ENCODE data around the gene THRAP3. TPM values are rescaled to one million over a fixed set of nuclear protein-coding genes. Genes with fewer than 3 reads are reported as not detected.
A peak's percentile ranks its signal among the peaks of the same experiment; 100 is the strongest.

Gene THRAP3
- total and polyA plus RNA-seq, 2 experiments from 2014 or later: 127 to 161 TPM

GRCh38 chr1:36222481-36223380 lies 1.5 kb upstream of the THRAP3 start:
- ATAC-seq (no peak), DNase-seq (ENCODE audit: low spot score) (peak; percentile 32)
- peaks cover 32% of the 10 kb centered on the region for H3K79me2 ChIP-seq (replicated peaks; ENCODE audit: insufficient read depth)
- Mint-ChIP-seq H3K27me3 (ENCODE audit: insufficient read depth, low read depth, poor library complexity) (no peaks in the 10 kb centered on the region), H3K4me3 (peak overlapping the region; percentile 100), H3K4me1 (peaks cover 22% of the 10 kb centered on the region), H3K27ac (peak overlapping the region; percentile 99), H3K36me3 (ENCODE audit: low read depth) (peaks cover 26% of the 10 kb centered on the region), H3K9me3 (no peaks in the 10 kb centered on the region)
- H3F3A ChIP-seq (replicated peaks; ENCODE audit: low read depth): 0 out of 2 replicates have a peak, but pooled peaks cover 5% of the 10 kb centered on the region
- no peaks in the 10 kb centered on the region for H3K36me3 ChIP-seq (ENCODE audit: insufficient read depth)
- H3K4me2 ChIP-seq: peak overlapping the region; percentile 79
- H2AFZ ChIP-seq: peak overlapping the region; percentile 61; the same call in 1 of the 2 replicates
- peak overlapping the region; percentile 99 for H3K27ac ChIP-seq (ENCODE audit: low read depth)
- H3K27me3 ChIP-seq (ENCODE audit: insufficient read depth): no peaks in the 10 kb centered on the region
- peak overlapping the region; percentile 58 for H3K4me3 ChIP-seq
- peaks cover 12% of the 10 kb centered on the region for H3K4me1 ChIP-seq (ENCODE audit: insufficient read depth)
- H3K9me2 ChIP-seq (ENCODE audit: insufficient read depth): no peaks in the 10 kb centered on the region
- H4K20me1 ChIP-seq (replicated peaks; ENCODE audit: insufficient read depth): peaks cover 28% of the 10 kb centered on the region
- no peak for TF ChIP-seq JUNB (IDR thresholded peaks at IDR 0.05; ENCODE audit: unreplicated experiment)
- TF ChIP-seq CREB1 (CRISPR knock-in tag; IDR thresholded peaks at IDR 0.05; ENCODE audit: low read depth): no peak

DNA sequence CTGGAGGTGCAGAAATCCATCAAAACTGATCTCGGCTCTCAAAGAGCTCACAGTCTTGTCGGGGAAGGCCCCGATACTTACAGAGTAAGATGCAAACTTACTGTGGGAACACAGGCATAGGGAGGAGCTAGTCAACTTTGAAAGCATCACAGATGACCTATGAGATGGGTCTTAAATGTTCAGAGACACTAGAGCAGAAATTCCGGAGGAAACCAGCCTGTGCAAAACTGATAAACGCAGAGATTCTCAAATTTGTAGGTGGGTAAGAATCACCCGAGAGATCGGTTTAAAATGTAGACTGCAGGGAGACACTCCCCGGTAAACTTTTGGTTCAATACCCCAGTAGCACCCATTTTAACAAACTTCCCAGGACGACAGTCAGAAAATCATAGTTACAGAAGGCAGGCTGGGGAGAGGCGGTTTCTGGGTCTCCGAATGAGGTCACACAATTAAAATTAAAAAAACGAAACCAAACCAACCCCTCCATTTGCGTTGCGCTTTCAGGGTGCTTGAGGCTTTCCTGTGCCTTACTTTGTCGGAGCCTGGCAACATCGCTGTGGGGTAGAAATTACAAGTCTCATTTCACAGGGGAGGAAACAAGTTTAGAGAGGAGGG lies 755 bp upstream of the THRAP3 start:
- Histone ChIP-seq H3F3A (replicated peaks; ENCODE audit: low read depth) (0 out of 2 replicates have a peak, but pooled peaks cover 5% of the 10 kb centered on the region), H3K4me1 (ENCODE audit: insufficient read depth) (peaks cover 12% of the 10 kb centered on the region), H3K79me2 (replicated peaks; ENCODE audit: insufficient read depth) (peaks cover 40% of the 10 kb centered on the region), H3K4me3 (peak overlapping the region; percentile 58), H3K27me3 (ENCODE audit: insufficient read depth) (no peaks in the 10 kb centered on the region), H3K27ac (ENCODE audit: low read depth) (peak overlapping the region; percentile 99), H3K36me3 (ENCODE audit: insufficient read depth) (no peaks in the 10 kb centered on the region), H3K4me2 (peak overlapping the region; percentile 79), H4K20me1 (replicated peaks; ENCODE audit: insufficient read depth) (peaks cover 35% of the 10 kb centered on the region), H2AFZ (peak overlapping the region; percentile 61; the same call in 1 of the 2 replicates), H3K9me2 (ENCODE audit: insufficient read depth) (no peaks in the 10 kb centered on the region)
- ATAC-seq (peak; percentile 11), DNase-seq (ENCODE audit: low spot score) (peak; percentile 63)
- peaks cover 2% of the 10 kb centered on the region for H3K27me3 Mint-ChIP-seq (ENCODE audit: insufficient read depth, low read depth, poor library complexity)
- peak overlapping the region; percentile 100 for H3K4me3 Mint-ChIP-seq
- peak overlapping the region; percentile 99 for H3K27ac Mint-ChIP-seq
- no peaks in the 10 kb centered on the region for H3K9me3 Mint-ChIP-seq
- TF ChIP-seq STAT1 (IDR thresholded peaks at IDR 0.05; ENCODE audit: unreplicated experiment) (no peak), CTCF (conservative IDR thresholded peaks at IDR 0.05; ENCODE audit: low read depth in 2 of 2) (no peak), CREB1 (CRISPR knock-in tag; IDR thresholded peaks at IDR 0.05; ENCODE audit: low read depth) (no peak), ZNF114 (CRISPR knock-in tag; IDR thresholded peaks at IDR 0.05) (no peak), NANOG (IDR thresholded peaks at IDR 0.05; ENCODE audit: borderline replicate concordance) (no peak)
- H3K4me1 Mint-ChIP-seq: peaks cover 22% of the 10 kb centered on the region
- H3K36me3 Mint-ChIP-seq (ENCODE audit: low read depth): peaks cover 30% of the 10 kb centered on the region
